Kidney tubule cell (primary cell): Measurements from ENCODE around the gene OR2H2.

ENCODE experiments used
- DNase-seq: peaks from one replicate; pipeline ENCODE4 v3.0.0-alpha.2; 2018; ENCODE audit warnings: low spot score

The OR2H2 gene

DNA sequence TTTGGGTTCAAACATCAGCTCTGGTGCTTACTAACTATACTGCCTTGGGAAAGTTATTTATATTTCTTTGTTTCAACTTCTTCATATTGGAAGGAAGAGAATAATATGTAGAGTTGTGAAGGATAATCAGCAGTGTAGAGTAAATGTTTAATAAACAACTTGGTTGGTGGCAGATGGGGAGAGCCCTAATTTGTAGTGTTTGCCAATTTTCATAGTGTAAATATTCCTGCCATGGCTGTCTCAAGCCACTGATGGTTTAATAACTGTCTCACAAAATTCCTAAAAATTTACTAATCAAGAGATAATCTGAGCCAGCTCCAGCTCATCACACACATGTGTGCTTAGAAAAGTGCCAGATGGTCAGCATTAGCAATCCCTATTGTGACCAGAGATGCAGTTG lies at the start of gene OR2H2:
Gene OR2H2 (plus strand): TSS at position 301 of the 400 bp plus-strand sequence. CDS start 2,824 bp downstream, outside the sequence.
- DNase-seq = no peak

DNA sequence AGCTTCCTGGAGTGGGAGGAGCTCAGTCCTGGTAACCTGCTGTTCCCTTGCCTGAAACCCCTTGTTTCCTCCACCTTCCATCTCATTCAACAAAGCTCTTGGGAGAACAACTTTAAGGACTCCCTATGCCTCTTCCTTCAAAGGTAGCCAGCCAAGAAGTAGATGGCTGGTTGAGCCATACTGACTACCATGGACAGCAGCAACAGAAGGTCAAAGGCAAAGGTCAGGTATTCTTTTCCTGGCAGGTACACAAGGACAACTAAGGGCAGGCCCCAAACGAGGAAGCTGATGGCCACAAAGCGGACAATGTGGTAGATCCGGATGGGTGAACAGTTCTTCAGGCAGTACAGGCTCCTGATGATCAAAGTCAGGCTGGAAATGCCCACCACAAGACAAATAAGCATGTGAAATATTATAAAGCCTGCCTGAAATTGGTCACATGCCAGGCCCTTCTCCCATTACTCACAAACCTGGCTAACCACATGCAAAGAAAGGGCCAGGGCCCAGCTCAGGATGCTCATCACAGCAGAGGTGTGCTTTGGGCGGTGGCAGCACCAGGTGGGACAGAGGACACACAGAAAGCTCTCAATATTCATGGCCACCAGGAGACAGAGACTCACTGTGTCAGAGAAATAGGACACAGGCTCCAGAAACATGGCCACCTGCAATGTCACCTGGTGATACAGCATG lies 47.1 kb upstream of the OR2H2 start:
- DNase-seq = peak; percentile 1

DNA sequence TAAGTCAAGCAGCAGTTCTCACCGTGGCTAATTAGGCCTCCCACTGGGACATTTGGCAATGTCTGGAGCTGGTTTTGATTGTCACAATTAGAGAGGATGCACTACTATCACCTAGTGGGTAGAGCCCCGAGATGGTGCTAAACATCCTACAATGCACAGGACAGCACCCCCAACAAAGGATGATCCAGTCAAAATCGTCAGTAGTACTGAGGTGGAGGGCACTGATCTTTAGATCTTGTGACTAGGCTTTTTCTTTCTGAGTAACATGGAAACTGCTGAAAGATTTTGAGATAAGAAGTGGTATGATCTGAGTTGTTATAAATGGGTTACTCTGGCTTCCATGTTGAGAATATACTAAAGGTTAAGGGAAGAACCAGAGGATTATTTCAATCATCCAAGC lies 37.3 kb upstream of the OR2H2 start:
- no peak for DNase-seq

DNA sequence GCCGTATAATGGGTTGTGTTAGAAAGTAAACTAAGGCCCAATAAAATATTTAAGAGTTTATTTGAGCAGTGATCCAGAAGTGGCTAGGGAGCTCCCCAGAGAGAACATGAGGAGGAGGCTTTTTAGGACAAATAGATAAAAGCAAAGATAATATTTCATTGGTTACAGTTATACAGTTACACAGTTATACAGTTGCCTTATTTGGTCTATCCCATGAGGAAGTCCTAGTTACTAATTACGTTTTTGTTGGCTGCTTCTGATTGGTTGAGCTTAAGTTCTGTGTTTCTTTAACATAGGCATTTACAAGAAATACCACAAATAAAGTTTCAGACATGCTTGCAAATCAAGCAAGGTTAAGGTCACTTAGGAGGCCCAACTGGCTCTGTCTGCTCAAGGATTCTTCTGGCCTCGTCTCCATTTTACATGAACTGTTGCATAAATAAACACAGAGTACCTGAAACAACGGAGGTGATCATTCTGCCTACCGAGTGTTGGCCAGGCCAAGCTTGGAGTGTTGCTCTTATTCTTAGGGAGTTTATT lies 32.3 kb upstream of the OR2H2 start:
- peak; percentile 66 for DNase-seq

DNA sequence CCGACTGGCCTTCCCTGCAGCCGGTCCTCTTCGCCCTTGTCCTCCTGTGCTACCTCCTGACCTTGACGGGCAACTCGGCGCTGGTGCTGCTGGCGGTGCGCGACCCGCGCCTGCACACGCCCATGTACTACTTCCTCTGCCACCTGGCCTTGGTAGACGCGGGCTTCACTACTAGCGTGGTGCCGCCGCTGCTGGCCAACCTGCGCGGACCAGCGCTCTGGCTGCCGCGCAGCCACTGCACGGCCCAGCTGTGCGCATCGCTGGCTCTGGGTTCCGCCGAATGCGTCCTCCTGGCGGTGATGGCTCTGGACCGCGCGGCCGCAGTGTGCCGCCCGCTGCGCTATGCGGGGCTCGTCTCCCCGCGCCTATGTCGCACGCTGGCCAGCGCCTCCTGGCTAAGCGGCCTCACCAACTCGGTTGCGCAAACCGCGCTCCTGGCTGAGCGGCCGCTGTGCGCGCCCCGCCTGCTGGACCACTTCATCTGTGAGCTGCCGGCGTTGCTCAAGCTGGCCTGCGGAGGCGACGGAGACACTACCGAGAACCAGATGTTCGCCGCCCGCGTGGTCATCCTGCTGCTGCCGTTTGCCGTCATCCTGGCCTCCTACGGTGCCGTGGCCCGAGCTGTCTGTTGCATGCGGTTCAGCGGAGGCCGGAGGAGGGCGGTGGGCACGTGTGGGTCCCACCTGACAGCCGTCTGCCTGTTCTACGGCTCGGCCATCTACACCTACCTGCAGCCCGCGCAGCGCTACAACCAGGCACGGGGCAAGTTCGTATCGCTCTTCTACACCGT lies 31.5 kb upstream of the OR2H2 start:
- peak; percentile 48 for DNase-seq

DNA sequence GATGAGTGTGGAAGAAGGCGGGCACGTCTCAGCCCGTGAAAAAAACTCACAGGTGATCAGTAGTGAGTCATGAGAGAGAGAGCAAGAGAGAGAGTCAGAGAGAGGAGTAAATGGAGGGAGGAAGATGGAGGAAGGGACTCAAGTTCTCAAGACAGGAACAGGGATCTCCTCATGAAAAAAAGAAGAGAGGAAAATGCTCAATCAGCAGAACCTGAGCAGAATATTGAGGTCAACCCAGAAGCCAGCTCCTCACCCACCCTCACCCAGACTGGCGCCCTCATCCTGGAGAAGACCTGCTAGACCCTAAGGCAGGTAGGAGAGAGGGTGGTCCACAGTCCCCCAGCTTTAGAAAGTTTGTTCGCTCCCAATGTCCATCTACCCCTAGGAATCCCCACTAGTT lies 30.2 kb upstream of the OR2H2 start:
- no peak for DNase-seq

DNA sequence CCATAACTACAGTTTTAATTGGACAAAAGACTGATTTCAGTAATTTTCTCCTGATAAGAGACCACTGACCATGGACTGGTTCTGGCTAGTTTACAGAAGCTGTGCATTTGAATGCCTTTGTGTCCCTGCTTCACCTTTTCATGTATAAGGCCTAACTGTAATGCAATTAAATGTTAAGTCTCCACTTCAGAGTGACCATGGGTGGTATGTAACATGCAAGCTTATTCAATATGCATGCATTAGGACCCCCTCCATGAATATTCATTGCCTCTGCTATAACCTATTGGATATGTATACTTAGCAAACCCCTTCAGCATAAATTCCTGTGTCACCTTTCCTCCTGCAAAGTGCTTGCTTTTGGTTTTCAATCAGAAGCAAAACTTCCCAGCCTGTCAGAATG lies 27.6 kb upstream of the OR2H2 start:
- no peak for DNase-seq

DNA sequence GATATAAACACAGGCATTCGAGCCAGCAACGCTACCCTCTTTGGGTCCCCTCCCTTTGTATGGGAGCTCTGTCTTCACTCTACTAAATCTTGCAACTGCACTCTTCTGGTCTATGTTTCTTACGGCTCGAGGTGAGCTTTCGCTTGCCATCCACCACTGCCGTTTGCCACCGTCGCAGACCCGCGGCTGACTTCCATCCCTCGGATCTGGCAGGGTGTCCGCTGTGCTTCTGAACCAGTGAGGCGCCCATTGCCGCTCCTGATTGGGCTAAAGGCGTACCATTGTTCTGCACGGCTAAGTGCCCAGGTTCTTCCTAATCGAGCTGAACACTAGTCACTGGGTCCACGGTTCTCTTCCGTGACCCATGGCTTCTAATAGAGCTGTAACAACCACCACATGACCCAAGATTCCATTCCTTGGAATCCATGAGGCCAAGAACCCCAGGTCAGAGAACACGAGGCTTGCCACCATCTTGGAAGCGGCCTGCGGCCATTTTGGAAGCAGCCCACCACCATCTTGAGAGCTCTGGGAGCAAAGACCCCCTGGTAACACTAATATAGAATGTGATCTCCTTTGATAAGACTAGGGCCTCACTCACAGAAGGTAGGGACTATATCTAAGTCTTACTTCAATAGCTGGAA lies 26.4 kb upstream of the OR2H2 start:
- DNase-seq = no peak

DNA sequence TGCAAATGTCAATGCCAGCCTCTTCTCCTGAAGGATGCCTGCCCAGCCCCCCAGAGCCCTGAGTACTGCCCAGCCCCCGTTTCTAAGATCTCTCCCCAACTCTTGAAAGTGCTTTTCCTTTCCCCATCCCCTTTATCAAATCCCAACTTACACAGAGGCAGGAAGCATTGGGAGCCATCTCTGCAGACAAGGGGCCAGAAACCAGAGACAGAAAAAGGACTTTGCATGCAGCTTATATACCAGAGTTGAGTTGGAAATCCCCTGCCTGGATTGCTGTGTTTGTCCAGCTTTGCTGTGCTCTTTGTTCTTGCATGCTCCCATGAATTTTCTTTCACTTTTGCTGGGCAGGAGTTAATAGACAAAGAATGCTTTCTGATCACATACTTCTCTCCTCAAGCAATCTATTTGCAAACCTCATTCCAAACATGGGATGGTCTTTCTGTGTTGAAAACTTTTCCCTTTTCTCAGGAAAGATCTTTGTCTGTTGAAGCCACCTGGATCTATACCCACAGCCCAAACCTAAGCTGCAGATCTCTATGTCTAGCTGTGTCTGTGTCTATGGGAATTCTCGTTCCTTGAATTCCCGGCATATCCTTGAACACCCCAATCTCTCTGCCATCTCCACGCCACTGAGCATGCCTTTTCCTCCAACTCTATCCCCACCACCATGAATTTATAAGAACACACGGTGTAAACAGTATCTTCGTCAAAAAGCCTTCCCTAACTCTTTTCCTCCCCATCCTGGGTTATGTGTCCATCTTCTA lies 25.2 kb upstream of the OR2H2 start, which contains the start of gene UBD:
Gene UBD (minus strand): TSS at position 209 of the 764 bp plus-strand sequence. CDS start 31 bp downstream, at position 178.
- DNase-seq = peak; percentile 63

DNA sequence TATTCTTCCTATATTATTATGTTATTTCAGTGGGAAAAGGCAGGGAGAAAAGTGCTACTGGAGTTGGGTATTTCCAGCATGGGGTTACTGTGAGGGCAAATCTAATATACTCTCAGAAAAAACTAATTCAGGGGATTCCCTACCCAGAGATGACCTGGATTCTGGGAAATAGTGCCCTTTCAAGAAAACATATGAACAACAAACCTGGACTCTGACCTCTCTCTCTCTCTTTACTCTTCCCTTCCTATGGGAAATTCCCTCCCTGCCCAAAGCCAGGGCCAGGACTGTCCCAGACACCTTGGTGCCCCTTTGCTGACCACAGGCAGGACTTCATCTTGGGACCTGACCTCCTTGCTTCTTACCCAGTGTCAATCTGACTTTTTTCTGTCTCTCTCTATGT lies 23.8 kb upstream of the OR2H2 start:
- DNase-seq = peak; percentile 46

DNA sequence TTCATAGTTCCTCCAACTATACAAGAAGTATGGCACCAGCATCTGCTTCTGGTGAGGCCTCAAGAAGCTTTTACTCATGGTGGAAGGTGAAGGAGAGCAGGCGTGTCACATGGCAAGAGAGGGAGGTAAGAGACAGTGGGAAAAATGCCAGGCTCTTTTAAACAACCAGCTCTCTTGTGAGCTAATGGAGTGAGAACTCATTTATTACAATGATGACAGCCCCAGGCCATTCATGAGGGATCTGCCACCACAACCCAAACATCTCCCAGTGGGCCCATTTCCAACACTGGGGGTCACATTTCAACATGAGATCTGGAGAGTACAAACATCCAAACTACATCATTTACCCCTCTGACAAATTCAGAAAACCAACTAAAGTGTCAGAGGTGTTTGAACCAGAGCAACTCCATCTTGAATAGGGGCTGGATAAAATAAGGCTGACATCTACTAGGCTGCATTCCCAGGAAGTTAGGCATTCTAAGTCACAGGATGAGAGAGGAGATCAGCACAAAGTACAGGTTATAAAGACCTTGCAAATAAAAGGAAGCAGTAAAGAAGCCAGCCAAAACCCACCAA lies 23.2 kb upstream of the OR2H2 start:
- peak; percentile 20 for DNase-seq

DNA sequence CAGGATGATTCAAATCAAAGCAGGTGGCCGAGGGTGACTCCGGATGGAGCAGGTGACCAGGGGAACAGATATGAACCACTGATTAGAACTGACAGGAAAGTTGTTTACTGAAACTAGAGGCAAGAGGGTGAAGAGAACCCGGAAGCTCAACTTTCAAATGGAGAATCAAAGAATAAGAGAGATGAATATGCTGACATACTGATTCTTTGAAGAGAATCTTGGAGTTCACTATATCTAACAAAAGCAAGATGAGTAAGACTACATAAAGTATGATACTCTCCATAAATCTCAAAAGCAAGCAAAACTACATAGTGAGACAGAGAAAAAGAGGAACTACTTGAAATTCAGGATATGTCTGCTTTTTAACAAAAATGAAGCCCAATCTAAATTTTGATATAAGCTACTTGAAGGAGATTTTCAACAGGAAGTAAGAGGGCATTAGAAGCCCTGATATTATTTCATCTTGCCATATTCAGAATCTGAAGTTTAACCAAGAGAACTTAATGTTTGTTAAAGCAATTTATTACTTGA lies 21.4 kb upstream of the OR2H2 start:
- no peak for DNase-seq

DNA sequence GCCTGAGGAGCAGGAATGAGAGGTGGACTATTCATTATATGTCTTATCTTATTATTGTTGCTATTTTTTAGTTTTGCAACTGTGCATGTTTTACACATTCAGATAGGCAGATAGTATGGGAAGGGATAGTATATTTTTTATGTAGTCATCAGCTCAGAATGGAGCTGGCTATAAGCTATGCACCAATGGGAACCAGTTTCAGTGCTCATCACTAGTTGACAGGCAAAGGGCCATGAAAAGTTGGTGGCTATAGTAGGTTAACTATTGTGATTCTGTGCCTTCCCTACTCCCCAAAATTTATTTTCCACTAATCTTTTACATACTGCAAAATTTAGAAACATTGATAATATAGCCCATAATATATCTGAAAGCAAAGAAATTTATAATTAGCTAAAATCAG lies 20.0 kb upstream of the OR2H2 start:
- DNase-seq = no peak

DNA sequence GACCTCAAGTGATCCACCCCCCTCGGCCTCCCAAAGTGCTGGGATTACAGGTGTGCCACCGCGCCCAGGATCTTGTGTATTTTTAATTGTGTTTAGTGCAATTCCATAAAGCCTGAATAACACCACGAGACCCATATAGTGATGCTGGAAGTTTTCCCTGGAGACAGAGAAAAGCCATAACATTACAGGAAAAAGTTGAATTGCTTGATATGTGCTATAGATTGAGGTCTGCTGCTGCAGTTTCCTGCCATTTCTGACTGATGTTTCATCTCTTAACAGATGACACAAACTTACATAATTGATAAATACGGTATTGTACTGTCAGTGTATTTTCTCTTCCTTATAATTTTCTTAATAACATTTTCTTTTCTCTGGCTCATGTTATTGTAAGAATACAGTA lies 18.1 kb upstream of the OR2H2 start:
- DNase-seq = no peak

DNA sequence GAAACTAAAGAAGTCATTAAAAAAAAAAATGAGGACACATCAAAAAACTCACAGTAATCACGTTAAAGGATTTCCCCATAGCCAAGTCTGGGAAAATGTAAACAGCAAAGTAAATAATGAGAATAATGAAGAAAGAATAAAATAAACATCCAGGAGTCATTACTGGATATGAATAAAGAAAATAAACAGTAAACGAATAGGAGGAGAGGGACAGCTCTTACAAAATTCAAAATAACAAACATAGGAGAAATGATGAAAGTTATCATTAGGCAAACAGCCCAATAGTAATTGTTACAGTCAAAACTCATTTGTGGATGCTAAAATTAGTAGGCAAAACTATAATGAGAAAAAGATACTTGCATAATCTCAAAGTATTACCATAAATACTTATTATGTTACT lies 17.4 kb upstream of the OR2H2 start:
- DNase-seq = no peak

DNA sequence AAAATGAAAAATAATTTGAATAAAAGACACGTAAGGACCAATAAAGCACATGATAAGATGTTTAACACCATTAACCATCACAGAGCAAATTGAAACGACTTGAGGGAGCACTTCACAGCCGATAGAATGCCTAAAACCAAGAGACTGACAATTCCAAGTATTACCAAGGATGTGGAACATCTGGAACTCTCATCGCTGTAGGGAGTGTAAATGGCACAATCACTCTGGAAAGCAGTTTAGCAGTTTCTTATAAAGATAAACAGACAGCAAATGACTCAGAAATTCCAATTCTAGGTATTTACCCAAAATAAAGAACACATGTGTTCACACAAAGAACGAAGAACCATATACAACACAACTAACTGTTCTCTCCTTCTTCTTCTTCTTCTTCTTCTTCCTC lies 16.9 kb upstream of the OR2H2 start:
- DNase-seq = no peak

DNA sequence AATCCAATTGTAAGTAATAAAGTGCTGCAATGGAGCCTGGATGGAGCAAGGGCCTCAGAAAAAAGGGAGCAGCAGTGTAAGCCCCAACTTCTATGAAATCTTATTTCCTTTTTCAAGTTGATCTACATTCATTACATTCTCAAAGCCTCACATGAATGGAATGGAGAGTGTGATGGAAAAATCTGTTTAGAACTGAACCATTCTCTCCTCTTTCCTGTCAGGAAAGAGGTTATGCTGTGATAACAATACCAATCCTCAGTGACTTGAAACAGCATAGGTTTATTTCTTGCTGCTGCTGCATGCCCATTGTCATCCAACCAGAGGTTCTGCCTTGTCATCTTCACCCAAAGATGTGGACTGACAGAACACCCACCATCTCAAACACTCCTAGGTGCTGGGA lies 8.9 kb upstream of the OR2H2 start:
- no peak for DNase-seq

DNA sequence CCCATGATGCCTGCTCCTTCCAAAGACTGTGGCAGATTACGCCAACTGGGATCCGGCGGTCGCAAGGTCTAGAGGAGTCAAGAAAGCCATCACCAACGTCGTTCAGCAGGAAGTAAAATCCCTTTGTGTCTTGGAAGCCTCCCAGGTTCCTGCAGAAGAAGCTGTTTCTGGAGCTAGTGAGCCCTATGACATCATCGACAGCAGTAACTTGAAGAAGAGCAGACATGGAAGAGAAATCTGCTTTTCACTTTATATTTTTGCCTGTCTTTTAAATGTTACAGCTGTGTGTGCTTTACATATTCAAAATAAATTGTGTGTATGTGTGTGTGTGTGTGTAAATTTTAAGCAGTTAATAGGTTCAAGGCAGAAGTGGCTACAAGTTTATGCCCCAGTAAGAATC lies 7.4 kb upstream of the OR2H2 start:
- no peak for DNase-seq

DNA sequence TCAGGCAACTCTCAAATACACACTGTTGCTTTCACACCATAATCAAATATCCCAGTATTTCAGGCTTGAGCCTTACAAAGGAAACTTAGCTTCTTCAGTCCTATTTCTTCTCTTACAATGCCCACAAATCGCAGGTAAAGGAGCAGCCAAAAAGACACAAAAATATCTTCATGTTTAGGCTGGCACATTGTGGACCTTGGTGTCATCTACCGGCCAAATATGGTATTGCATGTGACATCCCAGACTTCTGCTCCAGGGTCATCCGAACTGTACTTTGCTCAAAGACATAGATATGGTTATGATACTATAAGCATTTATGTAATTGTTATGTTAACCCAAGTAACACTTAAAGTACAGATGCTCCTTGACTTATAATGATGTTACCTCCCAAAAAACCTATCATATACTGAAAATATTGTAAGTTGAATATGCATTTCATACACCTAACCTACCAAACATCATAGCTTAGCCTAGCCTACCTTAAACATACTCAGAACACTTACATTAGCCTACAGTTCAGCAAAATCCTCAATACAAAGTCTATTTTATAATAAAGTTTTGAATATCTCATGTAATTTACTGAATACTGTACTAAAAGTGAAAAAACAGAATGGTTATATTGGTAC lies 4.6 kb downstream of the OR2H2 start:
- DNase-seq = peak; percentile 60

DNA sequence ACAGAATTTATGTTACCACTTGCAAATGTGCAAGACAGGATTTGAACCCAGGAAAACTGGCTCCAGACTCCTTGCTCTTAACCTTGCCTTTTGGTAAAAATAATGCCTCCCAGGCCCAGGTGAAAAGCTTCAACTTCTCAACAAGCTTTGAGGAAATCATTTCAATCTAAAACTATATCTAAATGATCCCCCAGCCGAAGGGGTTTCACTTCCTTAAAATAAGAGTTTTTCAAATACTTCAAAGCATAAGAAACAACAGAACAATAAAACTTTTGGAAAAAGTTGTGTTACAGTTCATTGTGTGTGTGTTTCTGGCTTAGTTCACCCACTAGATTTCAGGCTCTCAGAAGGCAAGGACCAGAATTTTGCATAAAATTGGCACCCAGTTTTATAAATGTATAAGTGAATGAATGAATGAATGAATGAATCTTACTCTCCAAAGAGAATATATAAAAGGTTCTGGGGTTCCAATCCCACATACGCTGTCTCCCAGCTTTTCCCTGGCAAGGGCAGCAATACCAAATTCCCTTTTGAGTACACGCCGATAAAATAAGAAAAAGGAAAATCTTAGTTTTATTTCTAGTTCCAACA lies 5.4 kb downstream of the OR2H2 start:
- DNase-seq = no peak

DNA sequence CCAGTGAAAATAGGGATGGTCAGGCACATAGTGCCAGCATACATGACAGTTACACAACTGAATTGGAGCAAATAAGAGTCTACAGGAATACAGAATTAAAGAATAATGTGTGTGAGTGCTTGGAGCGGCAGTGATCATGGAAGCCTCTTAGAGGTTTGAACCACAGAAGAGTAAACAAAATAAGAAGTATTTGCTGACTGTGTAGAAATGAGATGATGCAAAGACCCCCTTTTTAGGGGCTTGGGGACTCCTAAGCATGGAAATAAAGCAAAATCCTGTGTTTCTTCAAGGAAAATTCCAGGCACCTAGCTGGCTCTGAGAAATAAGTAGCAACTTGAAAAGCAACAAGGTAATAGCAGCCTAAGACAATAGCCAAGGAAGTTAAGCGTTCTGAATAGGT lies 6.8 kb downstream of the OR2H2 start:
- no peak for DNase-seq
